GM19238 (cell line): Measurements from ENCODE around the gene PARD3.

Experiments
- DNase-seq: peaks from one replicate; pipeline ENCODE4 v3.0.0; 2011; ENCODE audit warnings: low spot score; ENCODE audit not compliant: insufficient read length

The PARD3 gene

GRCh38 chr10:34506786-34507185 lies 308.3 kb downstream of the PARD3 start:
- DNase-seq = no peak

- no peak for DNase-seq
These were observed 309.8 kb downstream of the PARD3 start for GRCh38 chr10:34505338-34505737.

GRCh38 chr10:34504534-34504933 lies 310.6 kb downstream of the PARD3 start:
- DNase-seq = no peak

GRCh38 chr10:34503704-34504103 lies 311.4 kb downstream of the PARD3 start:
- no peak for DNase-seq

- no peak for DNase-seq
These were observed 315.4 kb downstream of the PARD3 start for GRCh38 chr10:34499612-34500279.

GRCh38 chr10:34498821-34499220 lies 316.3 kb downstream of the PARD3 start:
- DNase-seq = no peak

GRCh38 chr10:34495938-34496337 lies 319.2 kb downstream of the PARD3 start:
- no peak for DNase-seq

GRCh38 chr10:34494012-34494411 lies 321.1 kb downstream of the PARD3 start:
- DNase-seq = no peak

- DNase-seq = no peak
These were observed 323.0 kb downstream of the PARD3 start for GRCh38 chr10:34492081-34492480.

- DNase-seq = no peak
These were observed 323.4 kb downstream of the PARD3 start for GRCh38 chr10:34491678-34492077.

GRCh38 chr10:34489973-34490745 lies 324.9 kb downstream of the PARD3 start:
- DNase-seq = no peak

GRCh38 chr10:34489411-34489810 lies 325.7 kb downstream of the PARD3 start:
- no peak for DNase-seq

GRCh38 chr10:34488476-34489130 lies 326.5 kb downstream of the PARD3 start:
- no peak for DNase-seq

GRCh38 chr10:34486008-34486407 lies 329.1 kb downstream of the PARD3 start:
- DNase-seq = no peak

GRCh38 chr10:34484164-34484563 lies 330.9 kb downstream of the PARD3 start:
- no peak for DNase-seq

- DNase-seq = no peak
These were observed 334.8 kb downstream of the PARD3 start for GRCh38 chr10:34480345-34480744.

GRCh38 chr10:34479520-34480179 lies 335.4 kb downstream of the PARD3 start:
- no peak for DNase-seq

- DNase-seq = no peak
These were observed 337.8 kb downstream of the PARD3 start for GRCh38 chr10:34477249-34477648.

- DNase-seq = no peak
These were observed 338.5 kb downstream of the PARD3 start for GRCh38 chr10:34476608-34477007.

GRCh38 chr10:34475786-34476185 lies 339.3 kb downstream of the PARD3 start:
- no peak for DNase-seq

- no peak for DNase-seq
These were observed 339.8 kb downstream of the PARD3 start for GRCh38 chr10:34475274-34475646.
